ENCODE measurements around the gene ENTPD6.

ENTPD6 gene

DNA sequence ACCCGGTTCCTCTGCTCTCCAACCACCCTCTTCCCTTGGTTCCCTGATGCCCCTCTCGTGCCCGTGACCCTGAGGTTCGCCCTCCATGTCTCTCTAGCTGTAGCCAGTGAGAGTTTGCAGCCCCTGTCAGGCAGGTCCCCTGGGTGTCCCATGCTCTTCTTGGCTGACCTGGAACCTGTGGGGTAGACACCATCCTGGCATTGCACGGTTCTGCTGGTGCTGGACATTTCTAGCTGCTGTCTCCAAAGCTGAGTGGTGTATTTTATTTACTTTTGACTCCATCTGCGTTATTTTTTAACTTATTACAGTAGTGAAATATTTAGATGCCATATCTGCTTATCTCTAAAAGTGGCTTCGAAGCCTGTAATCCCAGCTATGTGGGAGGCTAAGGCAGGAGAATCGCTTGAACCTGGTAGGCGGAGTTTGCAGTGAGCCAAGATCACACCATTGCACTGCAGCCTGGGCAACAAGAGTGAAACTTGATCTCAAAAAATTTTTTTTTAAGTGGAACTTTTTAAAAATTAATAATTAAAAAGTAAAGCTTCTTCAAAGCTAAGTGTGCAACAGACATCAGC is 12.5 kb downstream of the ENTPD6 start:
- no peak for DNase-seq (ENCODE audit: low read depth in 2 of 2)

- no peak for DNase-seq (ENCODE audit: low read depth in 2 of 2)
Measured at GRCh38 chr20:25209400-25209799, 13.9 kb downstream of the ENTPD6 start.

DNA sequence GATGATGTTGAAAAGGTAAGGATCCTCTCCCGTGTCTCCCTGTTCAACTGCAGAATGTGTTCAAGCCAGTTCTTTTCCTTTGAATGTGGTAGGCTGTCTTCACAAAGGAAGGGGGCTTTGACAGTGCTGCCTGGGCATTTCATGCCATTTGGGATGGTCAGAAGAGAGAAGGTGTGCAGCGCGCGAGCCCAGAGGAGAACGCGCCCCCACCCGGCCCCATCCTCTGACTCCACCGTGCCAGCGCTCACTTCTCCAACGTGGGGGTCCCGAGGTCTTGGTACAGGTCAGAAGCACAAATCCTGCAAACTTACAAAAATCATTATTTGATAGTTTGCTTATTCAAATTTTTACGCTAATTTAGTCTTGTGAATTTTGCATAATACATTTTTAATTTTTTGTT is 14.4 kb downstream of the ENTPD6 start:
- no peak for DNase-seq (ENCODE audit: low read depth in 2 of 2)

DNA sequence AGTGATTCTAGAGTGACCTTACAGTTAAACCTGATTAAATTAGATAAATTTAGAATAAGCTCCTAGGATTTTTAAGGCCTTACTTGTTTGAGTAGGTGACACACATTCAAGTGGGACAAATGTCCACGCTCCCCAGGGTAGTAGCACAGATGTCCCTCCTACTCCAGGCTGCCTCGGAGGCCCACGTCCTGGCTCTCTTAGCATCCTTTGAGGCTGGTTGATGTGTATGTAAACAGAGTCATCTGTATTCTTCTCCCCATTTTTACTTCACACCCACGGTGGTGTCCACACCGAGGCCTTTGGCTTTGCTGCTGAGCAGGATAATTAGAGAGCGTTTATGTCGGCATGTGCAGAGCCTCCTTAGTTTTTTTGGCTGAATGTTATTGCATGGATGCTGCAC is 15.8 kb downstream of the ENTPD6 start:
- no peak for DNase-seq (ENCODE audit: low read depth in 2 of 2)

- no peak for DNase-seq (ENCODE audit: low read depth in 2 of 2)
Measured at GRCh38 chr20:25212242-25212641, 16.7 kb downstream of the ENTPD6 start.

DNA sequence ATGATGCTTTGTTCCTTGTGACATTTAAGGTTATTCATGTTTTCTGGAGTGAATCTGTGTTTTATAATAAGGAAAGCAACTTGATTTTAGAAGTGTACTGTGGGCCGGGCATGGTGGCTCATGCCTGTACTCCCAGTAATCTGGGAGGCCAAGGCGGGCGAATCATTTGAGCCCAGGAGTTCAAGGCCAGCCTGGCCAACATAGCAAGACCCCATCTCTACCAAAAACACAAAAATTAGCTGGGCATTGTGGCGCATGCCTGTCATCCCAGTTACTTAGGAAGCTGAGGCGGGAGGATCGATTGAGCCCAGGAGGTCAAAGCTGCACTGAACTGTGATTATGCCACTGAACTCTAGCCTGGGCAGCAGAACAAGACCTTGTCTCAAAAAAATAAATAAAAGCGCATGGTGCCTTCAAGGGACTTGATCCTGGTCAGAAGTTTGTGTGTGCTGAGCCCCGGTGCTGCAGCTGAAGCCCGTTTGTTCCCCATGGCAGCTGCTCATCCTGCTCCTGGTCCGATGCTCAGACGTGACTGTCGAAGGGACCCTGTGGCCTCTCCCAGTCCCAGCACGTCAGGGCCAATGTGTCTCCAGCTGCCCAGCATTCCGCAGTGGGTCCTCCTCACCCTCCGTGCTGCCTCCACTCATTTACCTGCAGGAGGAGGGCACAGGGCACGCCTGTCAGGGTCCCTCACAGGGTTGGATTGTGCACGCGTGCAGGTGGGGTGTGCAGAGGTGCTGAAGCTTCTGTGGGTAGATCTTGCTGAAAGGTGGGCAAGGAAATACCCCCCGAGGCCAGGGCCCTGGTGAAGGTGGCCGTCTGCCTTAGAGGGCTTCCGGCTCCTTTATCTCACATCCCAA is 18.3 kb downstream of the ENTPD6 start:
- DNase-seq (ENCODE audit: low read depth in 2 of 2): no peak

- no peak for DNase-seq (ENCODE audit: low read depth in 2 of 2)
Measured at GRCh38 chr20:25214426-25214790, 18.9 kb downstream of the ENTPD6 start.

- DNase-seq (ENCODE audit: low read depth in 2 of 2): no peak
Measured at GRCh38 chr20:25214819-25215218, 19.3 kb downstream of the ENTPD6 start.

DNA sequence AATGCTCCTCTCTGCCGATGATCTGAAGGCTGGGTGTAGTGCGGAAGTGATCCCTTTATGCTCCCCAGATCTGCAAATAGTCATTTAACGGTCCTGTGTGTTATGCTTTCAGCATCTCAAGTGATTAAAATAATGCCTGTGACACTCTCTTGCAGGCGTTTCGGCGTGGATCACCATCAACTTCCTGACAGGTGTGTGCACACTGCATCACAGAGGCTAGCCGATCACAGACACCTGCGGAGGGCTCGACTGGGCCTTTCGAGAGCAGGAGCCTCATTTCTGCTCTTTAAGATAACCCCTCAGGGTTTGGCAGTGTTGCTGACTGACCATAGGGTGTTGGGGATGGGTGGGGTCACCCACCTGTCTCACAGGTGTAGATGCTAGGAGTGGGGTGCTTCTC is 20.0 kb downstream of the ENTPD6 start:
- DNase-seq (ENCODE audit: low read depth in 2 of 2): no peak

DNA sequence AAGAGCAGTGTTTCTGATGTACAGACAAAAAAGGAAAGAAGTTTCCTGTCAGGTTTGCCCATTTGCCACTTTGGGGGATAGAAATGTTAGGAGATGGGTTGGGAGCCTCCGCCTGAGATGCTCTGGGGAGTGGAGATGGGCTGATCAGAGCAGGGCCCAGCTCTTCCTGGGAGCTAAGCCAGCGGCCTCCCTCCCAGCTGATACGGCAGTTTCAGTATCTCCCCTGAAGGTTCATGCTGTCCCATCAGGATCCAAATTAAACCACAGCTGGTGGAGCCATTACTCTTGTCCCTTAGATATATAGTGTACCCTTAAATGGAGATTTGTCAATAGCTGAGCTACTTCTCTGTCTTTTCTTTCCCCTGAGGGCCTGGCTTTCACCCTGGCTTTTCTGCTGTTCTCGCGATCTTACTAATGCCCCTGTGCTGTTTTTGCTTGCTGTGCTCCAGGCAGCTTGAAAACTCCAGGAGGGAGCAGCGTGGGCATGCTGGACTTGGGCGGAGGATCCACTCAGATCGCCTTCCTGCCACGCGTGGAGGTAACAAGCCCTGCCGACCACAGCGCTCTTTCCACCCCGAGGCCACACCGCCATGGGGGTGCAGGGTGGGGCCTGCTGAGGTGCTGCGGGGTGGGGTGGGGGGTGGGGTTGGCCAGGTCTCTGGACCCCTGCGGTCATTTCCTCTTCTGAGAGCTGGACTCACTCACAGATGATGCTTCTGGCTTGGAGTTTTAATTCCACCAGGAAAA is 20.9 kb downstream of the ENTPD6 start:
- DNase-seq (ENCODE audit: low read depth in 2 of 2): no peak

GRCh38 chr20:25217161-25218108 is 21.9 kb downstream of the ENTPD6 start:
- no peak for DNase-seq (ENCODE audit: low read depth in 2 of 2)

- no peak for DNase-seq (ENCODE audit: low read depth in 2 of 2)
Measured at GRCh38 chr20:25218109-25218486, 22.6 kb downstream of the ENTPD6 start.

DNA sequence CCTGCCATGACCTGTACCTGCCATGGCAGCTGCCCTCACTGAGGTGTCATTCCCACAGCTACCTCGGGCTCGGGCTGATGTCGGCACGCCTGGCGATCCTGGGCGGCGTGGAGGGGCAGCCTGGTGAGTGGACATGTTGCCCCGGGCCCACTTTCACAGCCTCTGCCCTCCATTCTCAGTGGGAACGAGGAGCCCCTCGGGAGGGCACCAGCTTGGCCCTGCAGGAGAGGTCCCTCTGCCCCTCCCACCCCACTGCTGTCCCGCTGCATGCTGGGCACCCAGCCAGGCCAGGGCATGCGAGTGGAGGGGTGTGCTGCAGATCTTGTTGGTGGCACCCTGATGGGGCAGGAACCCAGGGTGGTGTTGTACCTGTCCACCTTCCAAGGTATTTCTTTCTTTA is 23.0 kb downstream of the ENTPD6 start:
- DNase-seq (ENCODE audit: low read depth in 2 of 2): no peak

- DNase-seq (ENCODE audit: low read depth in 2 of 2): no peak
Measured at GRCh38 chr20:25219365-25219764, 23.9 kb downstream of the ENTPD6 start.

DNA sequence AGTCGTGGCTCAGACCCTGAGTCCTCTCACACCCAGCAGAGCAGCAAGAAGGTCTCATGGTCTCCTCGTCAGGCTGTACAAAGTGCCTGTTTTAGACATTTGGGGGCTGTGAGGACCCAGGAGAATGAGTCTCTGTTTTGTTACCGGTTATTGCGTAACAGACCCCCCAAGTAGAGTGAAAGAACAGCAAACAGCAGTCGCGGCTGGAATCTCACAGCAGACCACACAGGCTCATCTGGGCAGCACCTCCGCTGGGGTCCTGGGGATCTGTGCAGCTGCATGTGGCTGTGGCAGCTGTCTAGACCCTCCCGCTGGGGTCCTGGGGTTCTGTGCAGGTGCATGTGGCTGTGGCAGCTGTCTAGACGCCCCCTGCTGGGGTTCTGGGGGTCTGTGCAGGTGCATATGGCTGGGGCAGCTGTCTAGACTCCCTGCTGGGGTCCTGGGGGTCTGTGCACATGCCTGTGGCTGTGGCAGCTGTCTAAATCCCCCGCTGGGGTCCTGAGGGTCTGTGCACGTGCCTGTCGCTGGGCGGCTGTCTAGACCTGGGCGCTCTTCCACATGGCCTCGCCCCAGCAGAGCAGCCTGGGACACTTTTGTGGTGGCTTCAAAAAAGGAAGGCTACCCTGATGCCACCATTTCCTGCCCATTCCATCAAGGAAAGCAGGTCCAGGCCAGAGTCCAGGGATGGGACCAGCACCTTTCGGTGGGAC is 24.7 kb downstream of the ENTPD6 start:
- DNase-seq (ENCODE audit: low read depth in 2 of 2): no peak

DNA sequence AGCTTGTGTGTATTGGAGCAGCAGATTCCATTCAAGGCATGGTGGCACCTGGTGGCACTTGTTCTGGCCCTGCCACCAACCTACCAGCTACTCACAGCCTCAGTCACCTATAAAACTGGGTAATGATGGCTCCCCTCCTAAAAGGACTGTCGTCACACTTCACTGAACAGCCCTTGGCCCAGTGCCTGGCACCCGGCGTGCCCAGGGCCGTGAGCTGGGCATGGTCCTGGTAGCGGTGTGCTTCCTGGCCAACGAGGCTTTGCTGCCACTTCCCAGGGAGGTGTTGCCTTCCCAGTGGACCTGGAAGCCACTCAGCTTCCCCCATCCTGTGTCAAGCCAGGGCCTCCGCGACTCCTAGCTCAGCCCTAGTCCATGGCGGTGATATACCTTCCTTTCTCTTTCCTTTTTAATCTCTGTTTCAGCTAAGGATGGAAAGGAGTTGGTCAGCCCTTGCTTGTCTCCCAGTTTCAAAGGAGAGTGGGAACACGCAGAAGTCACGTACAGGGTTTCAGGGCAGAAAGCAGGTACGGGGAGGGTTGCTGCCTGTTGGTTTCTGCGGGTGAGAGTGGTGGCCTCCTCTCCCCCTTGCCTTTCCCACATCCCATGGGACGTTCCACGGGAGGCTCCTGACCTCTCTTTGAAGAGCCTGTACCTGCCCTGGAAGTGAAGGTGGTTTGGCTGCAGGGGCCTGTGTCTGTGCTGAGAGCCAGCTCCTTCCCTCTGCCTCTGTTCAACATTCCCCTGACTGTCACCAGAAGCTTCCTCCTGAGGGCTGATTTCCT is 25.5 kb downstream of the ENTPD6 start:
- no peak for DNase-seq (ENCODE audit: low read depth in 2 of 2)

DNA sequence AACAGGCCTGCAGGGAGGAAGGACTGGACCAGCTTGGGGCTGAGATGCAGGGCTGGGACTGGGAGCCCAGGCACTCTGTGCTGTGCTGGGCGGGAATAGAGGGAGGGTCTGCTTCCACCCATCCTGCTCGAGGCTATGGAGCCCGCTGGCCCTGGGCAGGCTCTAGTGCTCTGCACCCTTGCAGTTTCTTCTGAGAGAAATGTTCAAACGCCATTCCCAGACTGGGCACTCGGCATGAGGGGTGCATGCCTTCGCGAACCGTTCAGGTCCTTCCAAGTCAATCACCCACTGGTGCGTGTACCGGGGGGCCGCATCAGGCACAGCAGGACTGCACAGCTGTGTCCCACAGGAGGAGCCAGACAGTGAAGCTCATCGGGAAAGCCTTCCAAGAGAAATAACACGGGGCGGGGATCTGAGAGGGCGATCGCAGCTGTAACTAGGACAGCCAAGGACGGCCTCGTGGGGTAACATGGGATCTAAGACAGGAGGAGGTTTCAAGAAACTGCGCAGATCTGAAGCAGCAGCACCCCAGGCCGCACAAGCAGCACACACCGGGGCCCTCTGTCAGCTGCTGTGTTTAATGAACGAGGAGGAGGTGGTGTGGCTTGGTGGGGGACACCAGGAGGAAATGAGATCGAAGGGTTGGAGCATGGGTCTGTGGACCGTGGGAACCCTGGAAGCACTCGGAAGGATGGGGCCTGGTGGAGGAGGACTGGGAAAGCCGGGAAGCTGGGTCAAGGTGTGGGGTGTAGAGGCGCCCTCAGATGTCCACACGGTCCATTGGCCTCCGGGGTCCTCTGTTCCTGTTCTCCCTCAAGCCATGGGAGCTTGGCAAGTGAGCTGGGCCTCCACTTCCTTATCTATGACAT is 26.3 kb downstream of the ENTPD6 start:
- no peak for DNase-seq (ENCODE audit: low read depth in 2 of 2)

- no peak for DNase-seq (ENCODE audit: low read depth in 2 of 2)
Measured at GRCh38 chr20:25222461-25223178, 27.1 kb downstream of the ENTPD6 start.

DNA sequence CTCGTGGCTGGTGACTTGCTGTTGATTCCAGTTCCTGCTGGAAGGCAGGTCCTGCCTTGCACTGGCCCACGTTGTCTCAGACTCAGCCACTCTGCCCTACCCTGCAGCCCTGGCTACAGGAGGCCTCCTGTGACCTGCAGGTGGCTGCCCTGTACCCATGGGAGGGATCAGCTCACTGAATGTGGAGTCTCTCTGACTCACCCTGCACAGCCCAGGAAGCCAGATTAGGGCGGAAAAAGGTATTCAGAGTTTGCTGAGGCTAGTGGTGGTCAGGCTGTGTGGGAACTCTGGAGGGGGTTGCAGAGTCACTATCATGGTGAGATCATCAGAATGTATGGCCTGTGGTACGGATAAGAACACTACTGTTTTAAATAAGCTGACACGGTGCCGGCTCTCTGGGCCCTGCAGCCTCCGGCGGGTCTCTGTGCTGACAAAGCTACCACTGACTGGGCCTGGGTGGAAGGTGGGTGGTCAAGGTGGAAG is 27.7 kb downstream of the ENTPD6 start:
- DNase-seq (ENCODE audit: low read depth in 2 of 2): peak; percentile 67 to 69

All from fibroblast of skin of left biceps (primary cell).